ENCODE data around the gene SRGAP3.

GRCh38 chr3:9122732-9123364, 126.6 kb downstream of the SRGAP3 start:
- TF ChIP-seq EP300 (IDR thresholded peaks at IDR 0.05; ENCODE audit: low read depth): no peak
- no peak for TF ChIP-seq POLR2A (IDR thresholded peaks at IDR 0.05)
- TF ChIP-seq CTCF (IDR thresholded peaks at IDR 0.05): no peak
- peak in 1 of 3 donors; percentile 14 for TF ChIP-seq POLR2AphosphoS5 (IDR thresholded peaks at IDR 0.05)
